HAP-1 (cell line): ENCODE data around the gene ISM1.

Source experiments
- DNase-seq, 2 experiments: peaks; one replicate each; pipeline ENCODE4 v3.0.0-alpha.2; 2016 to 2020; ENCODE audit warnings: low spot score in 2 of 2
- H3K27me3 ChIP-seq: fragments of 250-450 bp; sonication (Bioruptor Pico); 2 replicates; pipeline ENCODE4 v1.5.1; 2020; ENCODE audit warnings: low read depth, mild to moderate bottlenecking, moderate library complexity
- H3K36me3 ChIP-seq: fragments of 250-450 bp; sonication (Bioruptor Pico); replicated peaks from 2 replicates; pipeline ENCODE4 v1.5.1; 2020; ENCODE audit warnings: mild to moderate bottlenecking
- H3K4me1 ChIP-seq: fragments of 250-450 bp; sonication (Bioruptor Pico); 2 replicates; pipeline ENCODE4 v1.5.1; 2020; ENCODE audit warnings: mild to moderate bottlenecking
- H3K4me3 ChIP-seq: fragments of 250-450 bp; sonication (Bioruptor Pico); 2 replicates; pipeline ENCODE4 v1.5.1; 2020; ENCODE audit warnings: mild to moderate bottlenecking, moderate library complexity
- H3K9me3 ChIP-seq: fragments of 250-450 bp; sonication (Bioruptor Pico); 2 replicates; pipeline ENCODE4 v1.5.1; 2020; ENCODE audit warnings: mild to moderate bottlenecking, moderate library complexity
- in situ Hi-C: fragments of 300-500 bp; cut with MboI; formaldehyde crosslinking; loops from 3 replicates; pipeline ENCODE4 v1.14.3; 2020; ENCODE audit warnings: low sequenced_read_pairs, inconsistent platforms, mixed read lengths

Gene ISM1

GRCh38 chr20:13336308-13337089 is 115.4 kb downstream of the ISM1 start:
- no peak for DNase-seq
- no peaks in the 10 kb centered on the region for H3K36me3 ChIP-seq
- H3K9me3 ChIP-seq: no peaks in the 10 kb centered on the region
- in situ Hi-C loops: no loop called here
- no peaks in the 10 kb centered on the region for H3K4me1 ChIP-seq
- H3K4me3 ChIP-seq: no peak overlapping the region
- H3K27me3 ChIP-seq: no peaks in the 10 kb centered on the region

DNA sequence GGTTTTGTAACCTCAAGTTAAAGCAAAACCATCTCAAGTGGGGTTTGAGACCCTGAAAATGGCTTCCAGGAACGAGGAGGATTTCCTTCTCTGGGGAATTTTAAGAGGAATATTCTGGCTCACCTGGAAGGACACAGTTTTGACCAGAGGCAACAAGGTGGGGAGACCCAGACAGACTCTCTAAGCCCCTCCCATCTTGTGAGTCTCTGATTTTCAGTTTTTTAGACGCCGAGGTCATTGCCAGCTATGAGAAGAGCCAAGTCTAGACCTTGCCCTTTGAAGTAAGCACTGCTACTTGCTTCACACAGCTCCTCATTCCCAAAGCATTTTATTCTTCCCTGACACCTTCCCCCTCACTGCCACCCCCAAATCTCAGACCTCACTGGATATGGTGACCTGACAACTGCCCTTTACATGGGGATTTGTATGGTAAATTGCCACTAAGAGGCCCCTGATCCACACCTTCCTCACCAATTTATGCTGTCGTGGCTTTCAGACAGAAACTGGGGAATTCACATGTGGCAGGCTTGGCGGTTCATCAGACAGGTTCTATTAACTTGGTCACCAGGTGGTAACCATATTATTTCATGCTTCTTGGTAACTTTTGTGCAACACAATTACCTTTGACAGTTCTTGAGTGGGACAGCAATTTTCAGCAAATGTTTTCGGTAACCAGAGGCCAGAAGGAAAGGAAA is 116.2 kb downstream of the ISM1 start:
- no peaks in the 10 kb centered on the region for H3K27me3 ChIP-seq
- no peak for DNase-seq
- H3K4me1 ChIP-seq: no peaks in the 10 kb centered on the region
- H3K4me3 ChIP-seq: no peak overlapping the region
- no peaks in the 10 kb centered on the region for H3K9me3 ChIP-seq
- H3K36me3 ChIP-seq: no peaks in the 10 kb centered on the region
- in situ Hi-C loops: no loop called here

GRCh38 chr20:13338097-13338661 is 117.1 kb downstream of the ISM1 start:
- Histone ChIP-seq H3K27me3 (no peaks in the 10 kb centered on the region), H3K36me3 (no peaks in the 10 kb centered on the region), H3K4me3 (no peak overlapping the region), H3K9me3 (no peaks in the 10 kb centered on the region), H3K4me1 (no peaks in the 10 kb centered on the region)
- in situ Hi-C loops: no loop called here
- no peak for DNase-seq

DNA sequence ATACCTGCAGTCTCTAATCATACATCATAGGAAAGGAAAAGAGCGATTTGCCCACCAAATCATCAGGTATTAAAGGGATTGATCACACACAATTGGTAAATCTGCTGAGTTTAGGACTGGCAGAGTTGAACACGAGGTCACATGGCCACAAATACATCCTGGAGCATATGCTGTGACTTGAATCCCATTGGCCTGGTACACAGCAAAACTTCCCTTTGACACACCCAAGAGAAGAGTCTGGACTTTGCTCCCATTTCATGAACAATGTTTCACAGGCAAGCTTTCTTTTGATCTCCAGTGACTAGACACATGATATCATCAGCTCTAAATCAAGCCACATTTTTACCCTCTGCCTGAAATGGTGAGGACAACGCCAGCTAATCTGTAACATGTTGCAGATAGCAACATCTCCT is 117.9 kb downstream of the ISM1 start:
- Histone ChIP-seq H3K4me3 (no peak overlapping the region), H3K36me3 (no peaks in the 10 kb centered on the region), H3K9me3 (no peaks in the 10 kb centered on the region), H3K4me1 (no peaks in the 10 kb centered on the region), H3K27me3 (no peaks in the 10 kb centered on the region)
- no peak for DNase-seq
- in situ Hi-C loops: no loop called here

DNA sequence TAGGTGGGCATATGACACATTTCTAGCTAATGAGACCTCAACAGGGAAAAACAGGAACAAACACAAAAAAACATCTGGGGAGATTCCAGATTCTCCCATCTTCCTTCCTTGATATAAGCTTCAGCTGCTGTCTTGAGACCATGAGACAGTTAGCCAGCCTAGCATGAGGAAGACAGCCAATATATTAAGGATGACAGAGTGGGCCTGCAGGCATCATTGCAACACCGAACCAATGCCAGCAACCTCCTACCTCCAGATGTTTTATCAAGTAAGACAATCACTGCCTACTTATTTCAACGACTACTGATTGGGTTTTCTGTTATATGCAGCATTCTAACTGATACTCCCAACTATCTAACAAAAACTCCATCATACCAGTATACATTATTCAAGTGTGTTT is 119.0 kb downstream of the ISM1 start:
- no peak overlapping the region for H3K4me3 ChIP-seq
- H3K27me3 ChIP-seq: no peaks in the 10 kb centered on the region
- DNase-seq: no peak
- H3K9me3 ChIP-seq: no peaks in the 10 kb centered on the region
- no peaks in the 10 kb centered on the region for H3K36me3 ChIP-seq
- no peaks in the 10 kb centered on the region for H3K4me1 ChIP-seq
- in situ Hi-C loops: no loop called here

DNA sequence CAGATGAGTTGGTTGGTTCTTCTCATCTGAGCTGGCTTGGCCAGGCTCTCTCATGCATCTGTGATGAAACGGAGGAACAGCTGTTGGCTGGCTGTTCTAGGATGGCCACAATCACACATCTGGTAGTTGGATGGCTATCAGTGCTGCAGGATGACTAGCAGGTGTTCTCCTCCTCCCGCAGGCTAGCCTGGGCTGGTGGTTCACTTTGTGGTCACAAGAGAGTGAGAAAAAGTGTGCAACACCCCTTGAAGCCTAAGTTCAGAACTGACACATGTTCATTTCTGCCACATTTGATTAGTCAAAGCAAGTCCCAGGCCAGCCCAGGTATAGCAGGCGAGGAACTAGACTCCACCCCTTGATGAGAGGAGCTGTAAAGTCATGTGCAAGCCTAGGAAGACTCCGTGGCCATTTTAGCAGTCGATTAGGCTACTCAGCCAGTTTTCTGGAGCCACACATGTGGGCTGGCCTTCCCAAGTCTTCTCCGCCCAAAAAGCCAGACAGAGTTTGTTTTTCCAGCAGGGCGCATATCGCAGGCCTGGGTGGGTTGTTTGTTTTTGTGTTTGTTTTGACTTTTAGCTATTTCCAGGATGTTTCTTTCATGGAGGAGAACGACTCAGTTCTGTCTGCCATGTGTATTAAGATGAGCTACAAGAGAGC is 120.8 kb downstream of the ISM1 start:
- no peaks in the 10 kb centered on the region for H3K36me3 ChIP-seq
- no peaks in the 10 kb centered on the region for H3K9me3 ChIP-seq
- no peak for DNase-seq
- no peak overlapping the region for H3K4me3 ChIP-seq
- in situ Hi-C loops: no loop called here
- no peaks in the 10 kb centered on the region for H3K27me3 ChIP-seq
- no peaks in the 10 kb centered on the region for H3K4me1 ChIP-seq

DNA sequence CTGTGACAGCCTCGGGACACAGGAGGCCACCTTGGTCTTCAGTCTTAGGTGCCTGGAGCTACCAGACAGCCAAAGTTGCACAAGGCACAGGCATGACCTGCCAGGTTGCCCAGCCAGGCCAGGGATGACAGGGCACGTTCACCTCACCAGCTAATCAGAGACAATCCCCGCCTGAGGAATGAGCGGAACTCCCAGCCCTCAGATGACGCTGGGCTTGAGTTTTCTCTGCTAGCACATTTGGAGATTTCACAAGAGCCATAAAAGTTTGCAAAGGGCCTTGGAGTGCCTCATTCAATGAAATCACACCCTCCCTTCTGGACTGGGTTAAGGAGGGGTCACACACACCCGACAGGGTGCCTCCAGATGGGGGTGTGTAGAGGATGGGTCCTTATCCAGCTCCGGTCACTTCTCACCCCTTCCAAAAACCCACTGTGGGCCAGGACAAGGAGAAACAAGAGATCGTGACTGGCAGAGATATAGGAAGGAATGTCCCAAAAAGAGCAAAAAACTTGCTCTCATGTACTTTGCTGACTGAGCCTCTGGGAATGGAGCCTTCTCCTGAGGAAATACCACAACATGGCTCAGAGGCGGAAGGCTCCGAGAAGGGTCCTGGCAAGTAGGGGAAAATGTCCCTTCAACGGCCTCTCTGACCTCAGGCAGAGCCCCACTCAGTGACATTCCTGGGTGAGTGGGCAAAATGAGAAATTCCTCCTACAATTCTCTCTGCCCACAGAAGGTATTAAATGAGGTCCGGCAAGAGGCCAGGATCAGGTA is 121.6 kb downstream of the ISM1 start:
- no peaks in the 10 kb centered on the region for H3K27me3 ChIP-seq
- no peak overlapping the region for H3K4me3 ChIP-seq
- no peak for DNase-seq
- in situ Hi-C loops: no loop called here
- no peaks in the 10 kb centered on the region for H3K36me3 ChIP-seq
- H3K4me1 ChIP-seq: no peaks in the 10 kb centered on the region
- no peaks in the 10 kb centered on the region for H3K9me3 ChIP-seq

GRCh38 chr20:13344671-13345070 is 123.6 kb downstream of the ISM1 start:
- H3K27me3 ChIP-seq: no peaks in the 10 kb centered on the region

GRCh38 chr20:13348311-13349234 is 127.5 kb downstream of the ISM1 start:
- H3K4me3 ChIP-seq: no peak overlapping the region
- H3K27me3 ChIP-seq: no peaks in the 10 kb centered on the region
- H3K9me3 ChIP-seq: no peaks in the 10 kb centered on the region
- H3K36me3 ChIP-seq: no peaks in the 10 kb centered on the region
- in situ Hi-C loops: no loop called here
- H3K4me1 ChIP-seq: no peaks in the 10 kb centered on the region
- DNase-seq: no peak

More at GRCh38 chr20:13344671-13345070, 123.6 kb downstream of the ISM1 start:
- Histone ChIP-seq H3K36me3 (no peaks in the 10 kb centered on the region), H3K4me3 (no peak overlapping the region), H3K4me1 (no peaks in the 10 kb centered on the region), H3K9me3 (no peaks in the 10 kb centered on the region)
- DNase-seq: no peak
- in situ Hi-C loops: no loop called here

DNA sequence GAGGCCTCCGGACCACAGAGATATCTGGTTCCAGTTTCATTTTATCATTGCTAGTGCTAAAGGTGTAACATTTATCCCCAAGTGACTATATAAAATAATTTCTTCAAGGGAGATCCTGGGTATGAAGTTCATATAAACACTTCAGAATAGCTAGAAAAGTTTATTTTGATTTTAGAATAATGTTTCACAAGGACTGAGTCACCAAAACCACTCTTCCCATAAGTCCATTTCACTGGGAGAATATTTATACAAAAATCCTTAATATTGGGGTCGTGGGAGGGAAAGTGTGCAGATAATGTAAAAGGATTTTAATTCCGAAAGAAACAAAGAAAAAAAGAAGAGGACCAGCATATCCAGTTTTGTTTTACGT is 128.1 kb downstream of the ISM1 start:
- Histone ChIP-seq H3K9me3 (no peaks in the 10 kb centered on the region), H3K4me3 (no peak overlapping the region), H3K36me3 (no peaks in the 10 kb centered on the region), H3K4me1 (no peaks in the 10 kb centered on the region), H3K27me3 (no peaks in the 10 kb centered on the region)
- in situ Hi-C loops: no loop called here
- no peak for DNase-seq
